Activated T-cell treated with anti-CD3 and anti-CD28 coated beads for 4 hours (primary cell): ENCODE measurements around the gene EML6.

Source experiments
- DNase-seq: peaks from one replicate; pipeline ENCODE4 v3.0.0-alpha.2; 2020

EML6 gene

GRCh38 chr2:54708584-54709335 lies 14.7 kb upstream of the EML6 start:
- no peak for DNase-seq

GRCh38 chr2:54709336-54709809 lies 14.1 kb upstream of the EML6 start:
- no peak for DNase-seq

GRCh38 chr2:54710216-54710615 lies 13.2 kb upstream of the EML6 start:
- no peak for DNase-seq

- no peak for DNase-seq
Measured at GRCh38 chr2:54712516-54712915, 10.9 kb upstream of the EML6 start.

GRCh38 chr2:54714996-54715395 lies 8.5 kb upstream of the EML6 start:
- no peak for DNase-seq

GRCh38 chr2:54716375-54716774 lies 7.1 kb upstream of the EML6 start:
- DNase-seq: no peak

GRCh38 chr2:54720563-54720962 lies 2.9 kb upstream of the EML6 start:
- DNase-seq: no peak

- DNase-seq: no peak
Measured at GRCh38 chr2:54722641-54723040, 821 bp upstream of the EML6 start.

GRCh38 chr2:54723996-54724559 lies 616 bp downstream of the EML6 start:
- no peak for DNase-seq

GRCh38 chr2:54724560-54725342 lies 1.3 kb downstream of the EML6 start:
- DNase-seq: no peak

- no peak for DNase-seq
Measured at GRCh38 chr2:54725343-54726099, 2.1 kb downstream of the EML6 start.

- no peak for DNase-seq
Measured at GRCh38 chr2:54726431-54726830, 3.0 kb downstream of the EML6 start.

- no peak for DNase-seq
Measured at GRCh38 chr2:54726940-54727339, 3.5 kb downstream of the EML6 start.

GRCh38 chr2:54728669-54729120 lies 5.2 kb downstream of the EML6 start:
- no peak for DNase-seq

- DNase-seq: no peak
Measured at GRCh38 chr2:54735636-54736035, 12.2 kb downstream of the EML6 start.

- no peak for DNase-seq
Measured at GRCh38 chr2:54738281-54738680, 14.8 kb downstream of the EML6 start.

GRCh38 chr2:54740333-54740732 lies 16.9 kb downstream of the EML6 start:
- DNase-seq: no peak

- DNase-seq: no peak
Measured at GRCh38 chr2:54741250-54741649, 17.8 kb downstream of the EML6 start.

- DNase-seq: no peak
Measured at GRCh38 chr2:54750040-54750439, 26.6 kb downstream of the EML6 start.

- DNase-seq: no peak
Measured at GRCh38 chr2:54752439-54752838, 29.0 kb downstream of the EML6 start.

GRCh38 chr2:54755641-54756326 lies 32.3 kb downstream of the EML6 start:
- no peak for DNase-seq

- DNase-seq: no peak
Measured at GRCh38 chr2:54757500-54757899, 34.0 kb downstream of the EML6 start.
